ENCODE measurements around the gene NEAT1. TPM values are rescaled to one million over a fixed set of nuclear protein-coding genes. Genes with fewer than 3 reads are reported as not detected.
A peak's percentile ranks its signal among the peaks of the same experiment; 100 is the strongest.

NEAT1 gene
- total and polyA plus RNA-seq, 12 donors, result 20.9 to 6,838 (median 335) TPM

GRCh38 chr11:65452806-65453490 lies 30.4 kb downstream of the NEAT1 start:
- Histone ChIP-seq H3K36me3 (replicated peaks in 1 of 2) (no peaks in the 10 kb centered on the region), H3K4me1 (replicated peaks in 1 of 2) (peaks cover 5 to 10% of the 10 kb centered on the region in 2 donors), H3K27ac (peak overlapping the region in 4 of 5 donors; percentile 62 to 89 (median 74)), H3K4me3 (no peak overlapping the region), H3K27me3 (no peaks in the 10 kb centered on the region), H3K9me3 (replicated peaks in 1 of 3) (no peaks in the 10 kb centered on the region)
- intact Hi-C loops (cut with DNase I), result no loop called here
- no peak for TF ChIP-seq CTCF (IDR thresholded peaks at IDR 0.05)
- no peak for TF ChIP-seq POLR2A (IDR thresholded peaks at IDR 0.05)
- peak in 6 of 7 donors; percentile 50 to 75 (median 59) for DNase-seq
- WGBS, 4 donors, result 61 to 73% (median 67%) methylated on average over 8 of the region's 8 CpGs

GRCh38 chr11:65454311-65454695 lies 31.7 kb downstream of the NEAT1 start:
- H3K27me3 ChIP-seq, result no peaks in the 10 kb centered on the region
- peaks cover 5 to 10% of the 10 kb centered on the region in 2 donors for H3K4me1 ChIP-seq (replicated peaks in 1 of 2)
- WGBS, 4 donors, result 52 to 77% (median 73%) methylated on average over 3 to 10 of the region's 10 CpGs
- H3K9me3 ChIP-seq (replicated peaks in 1 of 3), result no peaks in the 10 kb centered on the region
- DNase-seq, result peak in 1 of 7 donors; percentile 27
- no peaks in the 10 kb centered on the region for H3K36me3 ChIP-seq (replicated peaks in 1 of 2)
- H3K4me3 ChIP-seq, result peak overlapping the region in 1 of 4 donors; percentile 53
- intact Hi-C loops (cut with DNase I), result no loop called here
- TF ChIP-seq POLR2A (IDR thresholded peaks at IDR 0.05), result no peak
- TF ChIP-seq CTCF (IDR thresholded peaks at IDR 0.05), result no peak
- H3K27ac ChIP-seq, result peak overlapping the region; percentile 52 to 89 (median 75)

GRCh38 chr11:65454696-65455456 lies 32.3 kb downstream of the NEAT1 start:
- Histone ChIP-seq H3K27me3 (no peaks in the 10 kb centered on the region), H3K36me3 (replicated peaks in 1 of 2) (no peaks in the 10 kb centered on the region), H3K4me1 (replicated peaks in 1 of 2) (peaks cover 5 to 10% of the 10 kb centered on the region in 2 donors), H3K9me3 (replicated peaks in 1 of 3) (no peaks in the 10 kb centered on the region), H3K4me3 (peak overlapping the region in 2 of 4 donors; percentile 7 to 53), H3K27ac (peak overlapping the region; percentile 53 to 89 (median 75))
- peak; percentile 90 to 95 (median 93) for DNase-seq
- intact Hi-C loops (cut with DNase I), result no loop called here
- WGBS, 4 donors, result 6 to 15% (median 8%) methylated on average over 14 to 47 of the region's 47 CpGs
- TF ChIP-seq POLR2A (IDR thresholded peaks at IDR 0.05) (peak; percentile 31 to 87), CTCF (IDR thresholded peaks at IDR 0.05) (no peak)

- WGBS, 4 donors, result 94 to 98% (median 95%) methylated on average over 3 of the region's 3 CpGs
- Histone ChIP-seq H3K9me3 (replicated peaks in 1 of 3) (no peaks in the 10 kb centered on the region), H3K4me1 (replicated peaks in 1 of 2) (peaks cover 5 to 10% of the 10 kb centered on the region in 2 donors), H3K27ac (no peak overlapping the region), H3K27me3 (no peaks in the 10 kb centered on the region), H3K36me3 (replicated peaks in 1 of 2) (no peaks in the 10 kb centered on the region), H3K4me3 (no peak overlapping the region)
- intact Hi-C loops (cut with DNase I), result no loop called here
- no peak for DNase-seq
- TF ChIP-seq CTCF (IDR thresholded peaks at IDR 0.05) (no peak), POLR2A (IDR thresholded peaks at IDR 0.05) (no peak)
These were observed 33.8 kb downstream of the NEAT1 start for GRCh38 chr11:65456418-65456817.
